ENCODE results near the gene FXYD5.
"Not testable (repeated sequence)": the region's sequence is repeated elsewhere in the genome, so short reads cannot be mapped to it uniquely, and the experiment has no call there.

The FXYD5 gene

GRCh38 chr19:35136977-35137702 lies 17.4 kb upstream of the FXYD5 start:
- in situ Hi-C loops (cut with MboI; ENCODE audit: low sequenced_read_pairs), result no loop called here

GRCh38 chr19:35138305-35138892 lies 16.1 kb upstream of the FXYD5 start, which contains the start of gene FXYD1:
FXYD1 (plus strand) TSS chr19:35138824; CDS start chr19:35140080, 1,256 bp downstream.
- in situ Hi-C loops (cut with MboI; ENCODE audit: low sequenced_read_pairs), result no loop called here

- in situ Hi-C loops (cut with MboI; ENCODE audit: low sequenced_read_pairs), result no loop called here
Observed at GRCh38 chr19:35140207-35140961, 14.2 kb upstream of the FXYD5 start.

- in situ Hi-C loops (cut with MboI; ENCODE audit: low sequenced_read_pairs), result no loop called here
Observed at GRCh38 chr19:35140962-35141836, 13.3 kb upstream of the FXYD5 start.

- in situ Hi-C loops (cut with MboI; ENCODE audit: low sequenced_read_pairs), result no loop called here
Observed at GRCh38 chr19:35141837-35142605, 12.5 kb upstream of the FXYD5 start.

GRCh38 chr19:35142606-35143230 lies 11.8 kb upstream of the FXYD5 start:
- in situ Hi-C loops (cut with MboI; ENCODE audit: low sequenced_read_pairs), result no loop called here

GRCh38 chr19:35143231-35143715 lies 11.3 kb upstream of the FXYD5 start, which contains the start of gene FXYD7:
FXYD7 (plus strand) TSS chr19:35143255; CDS start chr19:35143334, 79 bp downstream.
- in situ Hi-C loops (cut with MboI; ENCODE audit: low sequenced_read_pairs), result no loop called here

- in situ Hi-C loops (cut with MboI; ENCODE audit: low sequenced_read_pairs), result no loop called here
Observed at GRCh38 chr19:35143818-35144217, 10.7 kb upstream of the FXYD5 start.

GRCh38 chr19:35144259-35144599 lies 10.3 kb upstream of the FXYD5 start:
- in situ Hi-C loops (cut with MboI; ENCODE audit: low sequenced_read_pairs), result no loop called here

- in situ Hi-C loops (cut with MboI; ENCODE audit: low sequenced_read_pairs), result no loop called here
Observed at GRCh38 chr19:35144600-35145436, 9.7 kb upstream of the FXYD5 start.

GRCh38 chr19:35146746-35147459 lies 7.6 kb upstream of the FXYD5 start:
- in situ Hi-C loops (cut with MboI; ENCODE audit: low sequenced_read_pairs), result no loop called here

- in situ Hi-C loops (cut with MboI; ENCODE audit: low sequenced_read_pairs), result no loop called here
Observed at GRCh38 chr19:35149463-35149862, 5.1 kb upstream of the FXYD5 start.

- in situ Hi-C loops (cut with MboI; ENCODE audit: low sequenced_read_pairs), result no loop called here
Observed at GRCh38 chr19:35150445-35150844, 4.1 kb upstream of the FXYD5 start.

GRCh38 chr19:35151273-35152065 lies 3.1 kb upstream of the FXYD5 start:
- in situ Hi-C loops (cut with MboI; ENCODE audit: low sequenced_read_pairs), result no loop called here

GRCh38 chr19:35153129-35153522 lies 1.4 kb upstream of the FXYD5 start:
- in situ Hi-C loops (cut with MboI; ENCODE audit: low sequenced_read_pairs), result not testable (repeated sequence)

GRCh38 chr19:35153701-35154524 lies 622 bp upstream of the FXYD5 start:
- in situ Hi-C loops (cut with MboI; ENCODE audit: low sequenced_read_pairs), result no loop called here

Measured in HL-60/S4 treated with phorbol 12-myristate 13-acetate at 8.2 ng/mL for 4 days and 3 days (cell line).